Islet of Langerhans (tissue), 1 donor: Measurements from ENCODE around the gene RALGPS1.

ENCODE experiments used
- FAIRE-seq: peaks from one replicate; lab custom pipeline; 2011; peaks lifted over from hg19 to GRCh38; lab: Jason Lieb, UNC

RALGPS1 gene

GRCh38 chr9:127102788-127103187, 188.2 kb downstream of the RALGPS1 start:
- no peak for FAIRE-seq

- no peak for FAIRE-seq
These were observed 190.2 kb downstream of the RALGPS1 start for GRCh38 chr9:127104581-127105311.

- FAIRE-seq, result no peak
These were observed 191.4 kb downstream of the RALGPS1 start for GRCh38 chr9:127105805-127106465.

GRCh38 chr9:127106466-127106855, 191.9 kb downstream of the RALGPS1 start:
- no peak for FAIRE-seq

- no peak for FAIRE-seq
These were observed 192.8 kb downstream of the RALGPS1 start for GRCh38 chr9:127107171-127107928.

- FAIRE-seq, result no peak
These were observed 193.6 kb downstream of the RALGPS1 start for GRCh38 chr9:127107929-127108876.

- no peak for FAIRE-seq
These were observed 194.7 kb downstream of the RALGPS1 start for GRCh38 chr9:127109212-127109711.

GRCh38 chr9:127112056-127112455, 197.5 kb downstream of the RALGPS1 start:
- FAIRE-seq, result no peak

- FAIRE-seq, result no peak
These were observed 198.2 kb downstream of the RALGPS1 start for GRCh38 chr9:127112735-127113161.

- no peak for FAIRE-seq
These were observed 198.8 kb downstream of the RALGPS1 start for GRCh38 chr9:127113191-127113972.

GRCh38 chr9:127114606-127115005, 200.0 kb downstream of the RALGPS1 start:
- FAIRE-seq, result no peak

- FAIRE-seq, result no peak
These were observed 201.6 kb downstream of the RALGPS1 start for GRCh38 chr9:127116088-127116726.

- FAIRE-seq, result no peak
These were observed 202.4 kb downstream of the RALGPS1 start for GRCh38 chr9:127116957-127117356.

GRCh38 chr9:127117801-127118200, 203.2 kb downstream of the RALGPS1 start:
- no peak for FAIRE-seq

- no peak for FAIRE-seq
These were observed 204.2 kb downstream of the RALGPS1 start for GRCh38 chr9:127118597-127119319.

GRCh38 chr9:127119320-127119709, 204.7 kb downstream of the RALGPS1 start:
- FAIRE-seq, result no peak

- FAIRE-seq, result no peak
These were observed 207.1 kb downstream of the RALGPS1 start for GRCh38 chr9:127121628-127122175.

- FAIRE-seq, result no peak
These were observed 207.8 kb downstream of the RALGPS1 start, which contains the start of gene ANGPTL2 for GRCh38 chr9:127122176-127123063. Gene ANGPTL2, minus strand, starts transcription at chr9:127122635. Its CDS starts 13,904 bp downstream, at chr9:127108731.
